ENCODE data around the gene PARVA.
"Not testable (repeated sequence)": the region's sequence is repeated elsewhere in the genome, so short reads cannot be mapped to it uniquely, and the experiment has no call there.

PARVA gene

DNA sequence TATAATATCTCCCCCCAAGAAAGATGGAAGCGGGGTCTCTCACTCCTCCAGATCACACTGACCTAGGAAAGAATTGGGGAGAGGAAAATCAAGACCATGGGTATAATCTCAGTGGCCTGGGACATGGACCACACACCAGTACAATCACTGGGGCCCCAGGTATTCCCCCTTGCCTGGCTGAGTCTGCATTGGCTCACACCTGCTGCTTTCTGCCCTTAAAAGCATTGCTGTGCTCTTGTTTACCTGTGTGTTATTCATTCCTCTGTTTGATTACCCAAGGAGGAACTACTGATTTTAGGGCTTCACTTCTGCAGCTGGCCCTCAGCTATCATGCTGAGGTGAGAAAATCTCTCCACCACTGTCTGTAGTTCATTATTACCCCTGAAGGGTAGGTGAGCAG lies 14.0 kb upstream of the PARVA start:
- no peak overlapping the region for H3K27ac ChIP-seq
- TF ChIP-seq ZFX (IDR thresholded peaks at IDR 0.05; ENCODE audit: borderline replicate concordance) = no peak
- no peak for TF ChIP-seq CTCF (IDR thresholded peaks at IDR 0.05)

- H3K27ac ChIP-seq = 0 out of 2 replicates have a peak overlapping the region, but pooled peaks have one; percentile 20
These were observed 11.3 kb upstream of the PARVA start for GRCh38 chr11:12365965-12366575.

GRCh38 chr11:12367057-12367456 lies 10.3 kb upstream of the PARVA start:
- not testable (repeated sequence) for H3K27ac ChIP-seq

DNA sequence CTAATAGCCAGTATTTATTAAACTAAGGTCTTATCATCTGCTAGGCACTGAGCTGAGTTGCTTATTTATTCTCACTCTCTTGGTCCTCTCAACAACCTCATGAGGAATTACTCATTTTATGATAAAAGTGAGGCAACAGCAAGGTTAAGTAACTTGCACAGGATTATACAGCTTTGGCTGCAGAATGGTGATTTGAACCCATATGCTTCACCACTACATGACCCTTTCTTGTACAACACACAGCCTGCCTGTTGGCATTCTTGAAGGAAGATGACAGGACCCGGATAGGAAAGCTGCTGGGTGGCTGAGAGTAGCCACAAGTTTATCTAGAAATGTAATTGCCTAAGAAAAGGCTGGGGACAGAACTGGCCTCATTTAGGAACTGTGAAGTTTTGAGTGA lies 5.3 kb upstream of the PARVA start:
- H3K27ac ChIP-seq = no peak overlapping the region
- TF ChIP-seq ZFX (IDR thresholded peaks at IDR 0.05; ENCODE audit: borderline replicate concordance) (no peak), CTCF (IDR thresholded peaks at IDR 0.05) (no peak)

DNA sequence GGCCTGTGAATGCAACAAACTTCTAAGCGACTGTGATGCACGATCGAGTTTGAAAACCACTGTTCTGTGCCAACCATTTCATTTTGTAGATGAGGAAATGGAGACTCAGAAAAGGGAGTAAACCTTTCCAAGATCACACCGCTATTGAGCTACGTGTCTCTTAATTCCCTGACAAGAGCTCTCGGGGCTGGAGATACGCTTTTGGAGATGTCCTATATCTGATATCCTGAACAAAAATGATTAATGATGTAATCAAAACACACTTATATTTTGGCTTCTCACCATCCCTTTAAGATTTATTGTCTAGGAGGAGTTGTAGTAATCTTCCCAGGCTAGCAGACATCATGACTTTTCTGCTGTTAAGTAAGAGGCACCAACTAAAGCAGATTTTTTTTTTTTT lies 1.7 kb upstream of the PARVA start:
- TF ChIP-seq ZFX (IDR thresholded peaks at IDR 0.05; ENCODE audit: borderline replicate concordance) (no peak), CTCF (IDR thresholded peaks at IDR 0.05) (no peak)
- H3K27ac ChIP-seq = no peak overlapping the region

DNA sequence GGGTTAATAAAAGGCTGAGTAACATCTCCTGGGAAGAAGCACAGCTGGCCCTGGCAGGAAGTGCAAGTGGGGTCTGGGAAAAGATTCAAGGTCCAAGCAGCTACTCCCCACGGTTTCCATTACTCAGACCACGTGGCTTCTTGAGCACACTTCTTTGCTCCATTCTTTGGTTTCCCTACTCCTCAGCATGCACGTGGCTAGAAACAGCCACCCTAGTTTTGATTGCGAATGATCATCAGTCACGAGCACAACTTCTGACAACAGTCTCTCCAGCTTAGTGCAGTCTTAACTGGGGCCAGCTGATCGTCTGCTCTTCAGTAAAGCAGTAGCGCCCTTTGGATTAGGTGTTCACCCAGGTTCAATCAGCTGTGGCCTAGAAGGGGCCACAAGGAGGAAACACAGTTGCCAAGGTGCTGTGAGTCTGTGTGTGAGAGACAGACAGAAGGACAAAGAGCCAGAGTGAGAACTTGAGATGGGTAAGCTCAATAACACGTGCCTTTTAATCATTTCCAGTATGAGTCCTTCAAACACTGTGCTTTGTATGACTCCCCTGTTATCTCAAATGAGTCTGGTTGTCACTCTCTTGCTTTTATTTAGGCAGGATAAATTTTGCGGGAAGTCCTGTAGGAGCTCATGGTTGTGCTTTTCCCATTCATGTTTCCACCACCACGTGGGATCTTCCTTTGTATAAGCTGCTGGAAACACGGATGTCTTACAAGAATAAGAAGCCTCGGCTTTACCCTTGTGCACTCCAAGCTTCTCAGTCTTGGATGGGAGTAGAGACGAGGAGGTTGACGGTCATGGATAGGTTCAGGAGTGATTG lies 901 bp upstream of the PARVA start:
- H3K27ac ChIP-seq = peak overlapping the region; percentile 75
- no peak for TF ChIP-seq ZFX (IDR thresholded peaks at IDR 0.05; ENCODE audit: borderline replicate concordance)
- no peak for TF ChIP-seq CTCF (IDR thresholded peaks at IDR 0.05)

DNA sequence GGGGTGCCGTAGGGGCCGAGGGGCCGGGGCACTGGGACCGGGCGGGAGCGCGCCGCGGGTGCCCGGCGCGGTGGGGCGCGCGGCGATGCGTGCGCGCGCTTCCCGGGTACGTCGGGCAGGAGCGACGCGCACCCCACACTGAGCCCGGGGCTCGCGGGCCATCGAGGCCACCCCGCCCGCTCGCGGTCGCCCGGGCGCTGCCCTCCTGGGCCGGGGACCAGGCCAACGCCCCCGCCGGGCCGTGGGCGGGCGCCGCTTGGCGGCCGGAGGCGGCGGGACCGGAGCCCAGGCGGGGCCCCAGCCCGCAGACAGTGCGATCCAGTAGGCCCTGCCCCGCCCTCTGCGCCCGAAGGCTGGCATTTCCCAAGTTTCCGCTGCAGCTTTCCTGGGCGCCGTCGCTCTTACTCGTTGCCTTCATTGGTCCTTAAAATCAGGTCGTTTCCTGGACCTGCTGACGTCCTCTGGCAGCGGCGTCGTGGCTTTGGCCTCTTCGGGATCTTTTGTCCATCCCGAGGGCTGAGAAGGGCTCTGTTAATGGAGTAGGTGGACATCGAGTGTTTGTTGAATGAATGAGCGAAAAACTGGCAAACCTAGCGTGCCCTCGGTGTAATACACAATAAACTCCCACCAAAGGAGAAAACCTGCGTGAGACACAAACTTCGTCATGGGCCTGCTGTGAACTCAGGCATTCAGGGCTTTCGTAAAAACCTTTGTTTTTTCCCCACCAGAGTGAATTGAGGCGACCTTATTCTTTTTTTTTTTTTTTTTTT lies 638 bp downstream of the PARVA start:
- peak overlapping the region; percentile 75 for H3K27ac ChIP-seq

More for the DNA sequence above, 638 bp downstream of the PARVA start:
- peak; percentile 76 for TF ChIP-seq CTCF (IDR thresholded peaks at IDR 0.05)
- no peak for TF ChIP-seq ZFX (IDR thresholded peaks at IDR 0.05; ENCODE audit: borderline replicate concordance)
